ENCODE measurements around the gene CD300LB.
A peak's percentile ranks its signal among the peaks of the same experiment; 100 is the strongest.

CD300LB gene

GRCh38 chr17:74547736-74548135 is 16.5 kb upstream of the CD300LB start:
- DNase-seq, result no peak

- no peak for DNase-seq
Measured at GRCh38 chr17:74547264-74547663, 16.0 kb upstream of the CD300LB start.

GRCh38 chr17:74546586-74546985 is 15.3 kb upstream of the CD300LB start:
- DNase-seq, result no peak

GRCh38 chr17:74545843-74546230 is 14.6 kb upstream of the CD300LB start, which contains the start of gene CD300C:
Gene CD300C, minus strand, starts transcription at chr17:74546115. Its CDS starts 333 bp downstream, at chr17:74545782.
- peak; percentile 15 for DNase-seq

GRCh38 chr17:74544991-74545842 is 13.9 kb upstream of the CD300LB start:
- no peak for DNase-seq

GRCh38 chr17:74543891-74544760 is 12.9 kb upstream of the CD300LB start:
- no peak for DNase-seq

- DNase-seq, result no peak
Measured at GRCh38 chr17:74543406-74543805, 12.1 kb upstream of the CD300LB start.

GRCh38 chr17:74542727-74543383 is 11.6 kb upstream of the CD300LB start:
- no peak for DNase-seq

GRCh38 chr17:74542166-74542565 is 10.9 kb upstream of the CD300LB start:
- no peak for DNase-seq

GRCh38 chr17:74541176-74542111 is 10.2 kb upstream of the CD300LB start:
- DNase-seq, result no peak

GRCh38 chr17:74539281-74539820 is 8.1 kb upstream of the CD300LB start:
- no peak for DNase-seq

GRCh38 chr17:74536890-74537289 is 5.6 kb upstream of the CD300LB start:
- no peak for DNase-seq

GRCh38 chr17:74532115-74532514 is 840 bp upstream of the CD300LB start:
- peak; percentile 49 for DNase-seq

- DNase-seq, result no peak
Measured at GRCh38 chr17:74530831-74531150, 484 bp downstream of the CD300LB start.

GRCh38 chr17:74529243-74529642 is 2.0 kb downstream of the CD300LB start:
- DNase-seq, result no peak

- peak; percentile 35 for DNase-seq
Measured at GRCh38 chr17:74528491-74529199, 2.6 kb downstream of the CD300LB start.

- DNase-seq, result no peak
Measured at GRCh38 chr17:74527756-74528155, 3.5 kb downstream of the CD300LB start.

- DNase-seq, result no peak
Measured at GRCh38 chr17:74527081-74527480, 4.2 kb downstream of the CD300LB start.

GRCh38 chr17:74526681-74527080 is 4.6 kb downstream of the CD300LB start:
- DNase-seq, result no peak

- no peak for DNase-seq
Measured at GRCh38 chr17:74525781-74526288, 5.4 kb downstream of the CD300LB start.

GRCh38 chr17:74525465-74525725 is 5.9 kb downstream of the CD300LB start:
- no peak for DNase-seq
